SU-DHL-6 (cell line): ENCODE measurements around the gene EP300.

ENCODE experiments used
- CTCF ChIP-seq: fragments of 200-600 bp; sonication (generic); IDR thresholded peaks from one replicate; pipeline ENCODE4 v1.5.1; 2017; ENCODE audit warnings: antibody characterized with exemption, mild to moderate bottlenecking, low read length, moderate library complexity; ENCODE audit not compliant: insufficient read depth, poor library complexity, severe bottlenecking
- EZH2phosphoT487 ChIP-seq: fragments of 200-600 bp; sonication (generic), shearing (Covaris generic); conservative IDR thresholded peaks from 2 replicates; pipeline ENCODE4 v1.6.1; 2018; ENCODE audit warnings: mild to moderate bottlenecking, antibody characterized with exemption, low read length, moderate library complexity, mixed read lengths

GRCh38 chr22:41075946-41076345 lies 16.4 kb upstream of the EP300 start:
- TF ChIP-seq CTCF (no peak), EZH2phosphoT487 (no peak)
